ENCODE measurements around the gene NUP205.

NUP205 gene

GRCh38 chr7:135681762-135682161 is 124.0 kb downstream of the NUP205 start:
- H3K4me1 ChIP-seq (ENCODE audit: insufficient read depth, poor library complexity, severe bottlenecking): peaks cover 49% of the 10 kb centered on the region
- no peaks in the 10 kb centered on the region; the same call in 1 of the 2 replicates for H3K36me3 ChIP-seq (ENCODE audit: low read depth)
- no peak overlapping the region for H3K4me3 ChIP-seq (ENCODE audit: severe bottlenecking)
- no peak for TF ChIP-seq CTCF (IDR thresholded peaks at IDR 0.05; ENCODE audit: poor library complexity, severe bottlenecking)
- H3K9me3 ChIP-seq (ENCODE audit: severe bottlenecking): no peaks in the 10 kb centered on the region
- ATAC-seq (ENCODE audit: low read depth) (no peak), DNase-seq (ENCODE audit: low spot score) (no peak)
- H3K27me3 ChIP-seq (ENCODE audit: insufficient read depth, poor library complexity, severe bottlenecking): no peaks in the 10 kb centered on the region
- H3K27ac ChIP-seq (ENCODE audit: poor library complexity, severe bottlenecking): peak overlapping the region; percentile 76

- H3K9me3 ChIP-seq (ENCODE audit: severe bottlenecking): no peaks in the 10 kb centered on the region
- no peak for ATAC-seq (ENCODE audit: low read depth)
- no peaks in the 10 kb centered on the region for H3K27me3 ChIP-seq (ENCODE audit: insufficient read depth, poor library complexity, severe bottlenecking)
- H3K4me1 ChIP-seq (ENCODE audit: insufficient read depth, poor library complexity, severe bottlenecking): peaks cover 48% of the 10 kb centered on the region
- peak overlapping the region; percentile 76 for H3K27ac ChIP-seq (ENCODE audit: poor library complexity, severe bottlenecking)
- no peaks in the 10 kb centered on the region; the same call in 1 of the 2 replicates for H3K36me3 ChIP-seq (ENCODE audit: low read depth)
- H3K4me3 ChIP-seq (ENCODE audit: severe bottlenecking): no peak overlapping the region
- no peak for TF ChIP-seq CTCF (IDR thresholded peaks at IDR 0.05; ENCODE audit: poor library complexity, severe bottlenecking)
- no peak for DNase-seq (ENCODE audit: low spot score)
Observed at GRCh38 chr7:135682191-135682590, 124.5 kb downstream of the NUP205 start.

- H3K4me1 ChIP-seq (ENCODE audit: insufficient read depth, poor library complexity, severe bottlenecking): peaks cover 34% of the 10 kb centered on the region
- no peaks in the 10 kb centered on the region for H3K9me3 ChIP-seq (ENCODE audit: severe bottlenecking)
- H3K27ac ChIP-seq (ENCODE audit: poor library complexity, severe bottlenecking): peak overlapping the region; percentile 76
Observed at GRCh38 chr7:135683609-135684008, 125.9 kb downstream of the NUP205 start.

GRCh38 chr7:135684136-135684535 is 126.4 kb downstream of the NUP205 start:
- H3K27ac ChIP-seq (ENCODE audit: poor library complexity, severe bottlenecking): peak overlapping the region; percentile 76
- DNase-seq (ENCODE audit: low spot score): no peak
- no peak for TF ChIP-seq CTCF (IDR thresholded peaks at IDR 0.05; ENCODE audit: poor library complexity, severe bottlenecking)

More at GRCh38 chr7:135683609-135684008, 125.9 kb downstream of the NUP205 start:
- Histone ChIP-seq H3K36me3 (ENCODE audit: low read depth) (no peaks in the 10 kb centered on the region), H3K27me3 (ENCODE audit: insufficient read depth, poor library complexity, severe bottlenecking) (no peaks in the 10 kb centered on the region), H3K4me3 (ENCODE audit: severe bottlenecking) (no peak overlapping the region)
- ATAC-seq (ENCODE audit: low read depth): peak; percentile 37
- TF ChIP-seq CTCF (IDR thresholded peaks at IDR 0.05; ENCODE audit: poor library complexity, severe bottlenecking): no peak
- DNase-seq (ENCODE audit: low spot score): no peak

GRCh38 chr7:135684699-135685098 is 127.0 kb downstream of the NUP205 start:
- DNase-seq (ENCODE audit: low spot score) (no peak), ATAC-seq (ENCODE audit: low read depth) (no peak)
- TF ChIP-seq CTCF (IDR thresholded peaks at IDR 0.05; ENCODE audit: poor library complexity, severe bottlenecking): no peak
- Histone ChIP-seq H3K27ac (ENCODE audit: poor library complexity, severe bottlenecking) (peak overlapping the region; percentile 76), H3K9me3 (ENCODE audit: severe bottlenecking) (no peaks in the 10 kb centered on the region), H3K27me3 (ENCODE audit: insufficient read depth, poor library complexity, severe bottlenecking) (no peaks in the 10 kb centered on the region), H3K4me1 (ENCODE audit: insufficient read depth, poor library complexity, severe bottlenecking) (peaks cover 23% of the 10 kb centered on the region), H3K4me3 (ENCODE audit: severe bottlenecking) (no peak overlapping the region), H3K36me3 (ENCODE audit: low read depth) (no peaks in the 10 kb centered on the region; the same call in 1 of the 2 replicates)

More at GRCh38 chr7:135684136-135684535, 126.4 kb downstream of the NUP205 start:
- no peaks in the 10 kb centered on the region for H3K27me3 ChIP-seq (ENCODE audit: insufficient read depth, poor library complexity, severe bottlenecking)
- ATAC-seq (ENCODE audit: low read depth): peak; percentile 70
- no peak overlapping the region for H3K4me3 ChIP-seq (ENCODE audit: severe bottlenecking)
- peaks cover 28% of the 10 kb centered on the region for H3K4me1 ChIP-seq (ENCODE audit: insufficient read depth, poor library complexity, severe bottlenecking)
- no peaks in the 10 kb centered on the region for H3K9me3 ChIP-seq (ENCODE audit: severe bottlenecking)
- H3K36me3 ChIP-seq (ENCODE audit: low read depth): no peaks in the 10 kb centered on the region; the same call in 1 of the 2 replicates
